Measurements from ENCODE around the gene EIF3F. TPM values are rescaled to one million over a fixed set of nuclear protein-coding genes. Genes with fewer than 3 reads are reported as not detected.

Gene EIF3F
- total and polyA plus RNA-seq, 2 experiments from 2014 or later, result 137 to 201 TPM

DNA sequence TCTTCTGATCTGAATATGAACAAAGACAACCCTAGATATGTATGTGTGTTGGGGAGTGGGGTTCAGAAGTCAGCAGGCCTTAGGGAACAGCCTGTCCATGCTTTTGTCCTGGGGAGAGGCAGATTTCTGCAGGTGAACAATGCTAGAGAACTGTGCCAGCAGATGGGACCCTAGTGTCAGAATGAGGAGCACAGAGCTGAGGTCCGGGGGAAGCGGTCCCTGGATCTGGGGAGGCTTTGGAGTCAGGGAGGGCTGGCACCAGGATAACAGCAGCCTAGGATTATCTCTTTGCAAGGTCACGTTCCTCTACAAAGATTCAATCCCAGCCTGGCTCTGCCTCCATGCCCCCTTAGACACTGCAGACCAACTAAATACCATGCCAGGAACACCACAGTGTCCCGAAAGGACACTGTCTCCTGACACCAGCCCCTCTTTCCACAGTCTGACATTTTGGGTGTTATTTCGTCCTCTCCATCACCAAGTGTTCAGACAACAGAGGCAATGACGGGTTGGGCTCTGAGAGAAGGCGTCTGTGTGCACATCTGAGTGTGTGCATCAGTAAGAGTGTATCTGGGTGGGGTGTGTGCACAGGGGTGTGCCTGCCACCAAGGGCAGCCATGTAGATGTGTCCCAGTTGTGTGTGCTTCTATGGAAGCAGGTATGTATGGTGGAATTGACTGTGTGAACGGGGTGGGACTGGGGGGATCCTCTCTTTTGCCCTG lies 43.5 kb downstream of the EIF3F start:
- H3K4me3 ChIP-seq, result no peak overlapping the region
- TF ChIP-seq, protein P1, sequence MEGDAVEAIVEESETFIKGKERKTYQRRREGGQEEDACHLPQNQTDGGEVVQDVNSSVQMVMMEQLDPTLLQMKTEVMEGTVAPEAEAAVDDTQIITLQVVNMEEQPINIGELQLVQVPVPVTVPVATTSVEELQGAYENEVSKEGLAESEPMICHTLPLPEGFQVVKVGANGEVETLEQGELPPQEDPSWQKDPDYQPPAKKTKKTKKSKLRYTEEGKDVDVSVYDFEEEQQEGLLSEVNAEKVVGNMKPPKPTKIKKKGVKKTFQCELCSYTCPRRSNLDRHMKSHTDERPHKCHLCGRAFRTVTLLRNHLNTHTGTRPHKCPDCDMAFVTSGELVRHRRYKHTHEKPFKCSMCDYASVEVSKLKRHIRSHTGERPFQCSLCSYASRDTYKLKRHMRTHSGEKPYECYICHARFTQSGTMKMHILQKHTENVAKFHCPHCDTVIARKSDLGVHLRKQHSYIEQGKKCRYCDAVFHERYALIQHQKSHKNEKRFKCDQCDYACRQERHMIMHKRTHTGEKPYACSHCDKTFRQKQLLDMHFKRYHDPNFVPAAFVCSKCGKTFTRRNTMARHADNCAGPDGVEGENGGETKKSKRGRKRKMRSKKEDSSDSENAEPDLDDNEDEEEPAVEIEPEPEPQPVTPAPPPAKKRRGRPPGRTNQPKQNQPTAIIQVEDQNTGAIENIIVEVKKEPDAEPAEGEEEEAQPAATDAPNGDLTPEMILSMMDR (IDR thresholded peaks at IDR 0.05; ENCODE audit: poor library complexity), result no peak
- TF ChIP-seq EZH2phosphoT487 (IDR thresholded peaks at IDR 0.05; ENCODE audit: low read depth, severe bottlenecking, unreplicated experiment), result no peak
- no peak for TF ChIP-seq EZH2 (IDR thresholded peaks at IDR 0.05; ENCODE audit: borderline replicate concordance)
- no peak for DNase-seq (ENCODE audit: low spot score)
- H3K79me2 ChIP-seq, result no peaks in the 10 kb centered on the region
- WGBS (ENCODE audit: low lambda C conversion rate, missing lambda C conversion rate), result 85% methylated on average over 8 of the region's 8 CpGs
- no peaks in the 10 kb centered on the region for H3K9me2 ChIP-seq (replicated peaks; ENCODE audit: insufficient read depth)
- H4K20me1 ChIP-seq (ENCODE audit: insufficient read depth, poor library complexity, severe bottlenecking), result no peaks in the 10 kb centered on the region
- no peaks in the 10 kb centered on the region for H3K36me3 ChIP-seq (replicated peaks; ENCODE audit: insufficient read depth, low read depth)
- H3K4me1 ChIP-seq (ENCODE audit: insufficient read depth), result peaks cover 18% of the 10 kb centered on the region
- no peak overlapping the region for H3K4me2 ChIP-seq
- H3K9me3 ChIP-seq (ENCODE audit: low read depth), result no peaks in the 10 kb centered on the region
- H3K27me3 ChIP-seq, result peaks cover 6% of the 10 kb centered on the region
- H2AFZ ChIP-seq, result no peak overlapping the region
- no peak overlapping the region for H3K27ac ChIP-seq

DNA sequence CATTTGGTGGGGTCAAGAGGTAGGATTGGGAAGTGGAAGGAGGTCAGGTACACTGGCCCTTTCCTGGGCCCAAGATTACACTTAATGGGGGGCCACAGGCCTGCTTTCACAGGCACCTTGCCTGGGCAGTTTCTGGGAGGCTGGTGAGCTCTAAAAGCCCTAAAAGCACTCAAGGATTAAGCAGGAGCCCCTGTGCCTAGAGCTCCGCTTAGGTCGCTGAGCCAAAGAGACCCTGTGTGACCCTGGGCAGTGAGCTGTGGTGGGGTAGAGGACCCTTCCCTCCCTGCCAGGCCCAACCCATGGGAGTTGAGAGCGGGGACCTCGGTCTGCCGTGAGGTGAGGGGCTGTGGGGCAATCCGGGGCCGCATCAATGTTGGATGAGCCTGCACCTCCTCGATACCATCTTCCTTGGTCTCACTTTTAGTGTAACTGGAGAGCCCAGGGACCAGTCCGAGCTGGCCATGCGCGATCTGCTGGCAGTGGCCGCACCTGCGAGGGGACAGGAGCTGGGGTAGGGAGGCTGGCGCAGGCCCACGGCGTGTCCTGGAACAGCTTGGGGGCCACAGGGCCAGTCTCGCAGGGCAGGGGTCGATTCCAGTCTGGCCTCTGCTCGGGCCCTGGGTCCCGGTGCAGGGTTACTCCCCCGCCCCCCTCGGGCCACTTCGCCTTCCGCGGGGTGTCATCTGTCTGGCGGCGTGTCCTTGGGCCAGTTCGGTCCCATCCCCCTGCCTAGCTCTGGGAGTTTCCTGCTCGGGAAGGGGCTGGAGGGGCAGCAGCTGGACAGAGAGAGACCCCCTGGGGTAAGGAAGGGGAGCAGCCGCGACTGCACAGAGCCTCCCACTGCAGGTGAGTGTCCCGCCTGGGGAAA lies 44.3 kb downstream of the EIF3F start:
- TF ChIP-seq EZH2phosphoT487 (IDR thresholded peaks at IDR 0.05; ENCODE audit: low read depth, severe bottlenecking, unreplicated experiment) (no peak), EZH2 (IDR thresholded peaks at IDR 0.05; ENCODE audit: borderline replicate concordance) (no peak)
- TF ChIP-seq, protein P1 (IDR thresholded peaks at IDR 0.05; ENCODE audit: poor library complexity), result no peak

DNA sequence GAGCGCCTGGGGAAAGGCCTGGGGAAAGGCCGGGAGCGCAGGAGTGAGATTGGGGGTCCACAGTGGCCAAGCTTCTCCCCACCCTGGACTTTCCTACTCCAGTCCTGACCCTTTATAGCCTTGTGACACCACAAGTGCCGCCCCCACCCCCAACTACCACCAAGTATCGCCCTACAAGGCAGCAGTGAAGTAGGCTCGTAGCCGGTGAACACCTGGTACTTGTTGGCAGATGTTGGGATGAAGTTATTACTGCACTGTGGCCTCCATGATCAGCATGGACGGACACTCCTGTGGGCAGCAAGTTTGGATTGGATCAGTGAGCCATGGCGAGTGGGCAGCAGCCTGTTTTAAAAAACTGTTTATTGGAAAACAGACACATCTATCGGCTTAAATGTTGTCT lies 45.0 kb downstream of the EIF3F start:
- WGBS (ENCODE audit: low lambda C conversion rate, missing lambda C conversion rate), result 91% methylated on average over 10 of the region's 10 CpGs

More for the DNA sequence above, 44.3 kb downstream of the EIF3F start:
- Histone ChIP-seq H3K4me2 (no peak overlapping the region), H3K36me3 (replicated peaks; ENCODE audit: insufficient read depth, low read depth) (no peaks in the 10 kb centered on the region), H3K4me1 (ENCODE audit: insufficient read depth) (peaks cover 22% of the 10 kb centered on the region), H3K27me3 (peaks cover 6% of the 10 kb centered on the region), H3K9me3 (ENCODE audit: low read depth) (no peaks in the 10 kb centered on the region), H3K27ac (no peak overlapping the region), H4K20me1 (ENCODE audit: insufficient read depth, poor library complexity, severe bottlenecking) (no peaks in the 10 kb centered on the region), H3K79me2 (no peaks in the 10 kb centered on the region), H3K4me3 (no peak overlapping the region), H3K9me2 (replicated peaks; ENCODE audit: insufficient read depth) (no peaks in the 10 kb centered on the region), H2AFZ (no peak overlapping the region)
- no peak for DNase-seq (ENCODE audit: low spot score)
- 82% methylated on average over 29 of the region's 32 CpGs for WGBS (ENCODE audit: low lambda C conversion rate, missing lambda C conversion rate)

More for the DNA sequence above, 45.0 kb downstream of the EIF3F start:
- Histone ChIP-seq H3K9me2 (replicated peaks; ENCODE audit: insufficient read depth) (no peaks in the 10 kb centered on the region), H3K27ac (no peak overlapping the region), H4K20me1 (ENCODE audit: insufficient read depth, poor library complexity, severe bottlenecking) (no peaks in the 10 kb centered on the region), H3K9me3 (ENCODE audit: low read depth) (no peaks in the 10 kb centered on the region), H3K36me3 (replicated peaks; ENCODE audit: insufficient read depth, low read depth) (no peaks in the 10 kb centered on the region), H2AFZ (no peak overlapping the region), H3K4me1 (ENCODE audit: insufficient read depth) (peaks cover 22% of the 10 kb centered on the region), H3K79me2 (no peaks in the 10 kb centered on the region), H3K27me3 (peaks cover 6% of the 10 kb centered on the region), H3K4me3 (no peak overlapping the region), H3K4me2 (no peak overlapping the region)
- no peak for DNase-seq (ENCODE audit: low spot score)
- TF ChIP-seq EZH2phosphoT487 (IDR thresholded peaks at IDR 0.05; ENCODE audit: low read depth, severe bottlenecking, unreplicated experiment) (no peak), EZH2 (IDR thresholded peaks at IDR 0.05; ENCODE audit: borderline replicate concordance) (no peak)
- TF ChIP-seq, protein P1 (IDR thresholded peaks at IDR 0.05; ENCODE audit: poor library complexity), result no peak

Measured in hepatocyte (in vitro differentiated cells).